Measurements from ENCODE around the gene NID1.

The NID1 gene

GRCh38 chr1:236108027-236108648, 43.2 kb upstream of the NID1 start:
- no peak overlapping the region for H3K4me3 ChIP-seq (ENCODE audit: low read depth in 1 of 2, low read length in 2 of 2)
- H4K20me1 ChIP-seq (ENCODE audit: insufficient read depth, low read length), result no peaks in the 10 kb centered on the region
- H3K27ac ChIP-seq (ENCODE audit: low read length), result no peak overlapping the region
- no peaks in the 10 kb centered on the region for H3K9me3 ChIP-seq (ENCODE audit: insufficient read depth, low read length, severe bottlenecking)
- no peak overlapping the region for H2AFZ ChIP-seq (ENCODE audit: low read depth, low read length)
- ATAC-seq (ENCODE audit: insufficient read depth, low read depth) (no peak), DNase-seq (no peak)
- no peaks in the 10 kb centered on the region for H3K36me3 ChIP-seq (ENCODE audit: insufficient read depth, low read length)
- H3K79me2 ChIP-seq (ENCODE audit: insufficient read depth, low read length), result no peaks in the 10 kb centered on the region
- TF ChIP-seq CTCF (IDR thresholded peaks at IDR 0.05; ENCODE audit: borderline replicate concordance, extremely low read depth, low read length, poor library complexity, severe bottlenecking), result no peak
- no peak for TF ChIP-seq EZH2 (IDR thresholded peaks at IDR 0.05; ENCODE audit: borderline replicate concordance, low read depth, low read length, severe bottlenecking)
- H3K4me2 ChIP-seq (ENCODE audit: insufficient read depth, low read length), result no peak overlapping the region
- H3K9ac ChIP-seq (ENCODE audit: low read depth, low read length), result no peak overlapping the region
- H3K27me3 ChIP-seq (ENCODE audit: insufficient read depth, low read length, poor library complexity), result no peaks in the 10 kb centered on the region
- no peaks in the 10 kb centered on the region for H3K4me1 ChIP-seq (ENCODE audit: insufficient read depth, low read length)

- no peak for TF ChIP-seq EZH2 (IDR thresholded peaks at IDR 0.05; ENCODE audit: borderline replicate concordance, low read depth, low read length, severe bottlenecking)
- no peak for TF ChIP-seq CTCF (IDR thresholded peaks at IDR 0.05; ENCODE audit: borderline replicate concordance, extremely low read depth, low read length, poor library complexity, severe bottlenecking)
- no peaks in the 10 kb centered on the region for H3K27me3 ChIP-seq (ENCODE audit: insufficient read depth, low read length, poor library complexity)
- no peak overlapping the region for H2AFZ ChIP-seq (ENCODE audit: low read depth, low read length)
- no peaks in the 10 kb centered on the region for H4K20me1 ChIP-seq (ENCODE audit: insufficient read depth, low read length)
- DNase-seq (no peak), ATAC-seq (ENCODE audit: insufficient read depth, low read depth) (no peak)
- H3K27ac ChIP-seq (ENCODE audit: low read length), result no peak overlapping the region
- H3K36me3 ChIP-seq (ENCODE audit: insufficient read depth, low read length), result no peaks in the 10 kb centered on the region
- H3K4me3 ChIP-seq (ENCODE audit: low read depth in 1 of 2, low read length in 2 of 2), result no peak overlapping the region
- H3K9me3 ChIP-seq (ENCODE audit: insufficient read depth, low read length, severe bottlenecking), result no peaks in the 10 kb centered on the region
- H3K4me2 ChIP-seq (ENCODE audit: insufficient read depth, low read length), result no peak overlapping the region
- no peaks in the 10 kb centered on the region for H3K4me1 ChIP-seq (ENCODE audit: insufficient read depth, low read length)
- H3K79me2 ChIP-seq (ENCODE audit: insufficient read depth, low read length), result no peaks in the 10 kb centered on the region
- no peak overlapping the region for H3K9ac ChIP-seq (ENCODE audit: low read depth, low read length)
These were observed 42.4 kb upstream of the NID1 start for GRCh38 chr1:236107121-236107907.

- DNase-seq (peak; percentile 49), ATAC-seq (ENCODE audit: insufficient read depth, low read depth) (peak; percentile 74)
- no peaks in the 10 kb centered on the region for H3K9me3 ChIP-seq (ENCODE audit: insufficient read depth, low read length, severe bottlenecking)
- H3K27me3 ChIP-seq (ENCODE audit: insufficient read depth, low read length, poor library complexity), result no peaks in the 10 kb centered on the region
- H3K79me2 ChIP-seq (ENCODE audit: insufficient read depth, low read length), result no peaks in the 10 kb centered on the region
- H3K9ac ChIP-seq (ENCODE audit: low read depth, low read length), result no peak overlapping the region
- TF ChIP-seq EZH2 (IDR thresholded peaks at IDR 0.05; ENCODE audit: borderline replicate concordance, low read depth, low read length, severe bottlenecking), result no peak
- TF ChIP-seq CTCF (IDR thresholded peaks at IDR 0.05; ENCODE audit: borderline replicate concordance, extremely low read depth, low read length, poor library complexity, severe bottlenecking), result peak; percentile 87
- no peak overlapping the region for H3K4me2 ChIP-seq (ENCODE audit: insufficient read depth, low read length)
- no peaks in the 10 kb centered on the region for H3K4me1 ChIP-seq (ENCODE audit: insufficient read depth, low read length)
- peak overlapping the region; percentile 51; the same call in 1 of the 2 replicates for H2AFZ ChIP-seq (ENCODE audit: low read depth, low read length)
- H3K36me3 ChIP-seq (ENCODE audit: insufficient read depth, low read length), result no peaks in the 10 kb centered on the region
- H4K20me1 ChIP-seq (ENCODE audit: insufficient read depth, low read length), result no peaks in the 10 kb centered on the region
- no peak overlapping the region for H3K4me3 ChIP-seq (ENCODE audit: low read depth in 1 of 2, low read length in 2 of 2)
- no peak overlapping the region for H3K27ac ChIP-seq (ENCODE audit: low read length)
These were observed 38.8 kb upstream of the NID1 start for GRCh38 chr1:236103646-236104218.
